GM12875 (cell line): ENCODE measurements around the gene VTN.

ENCODE experiments used
- H3K4me3 ChIP-seq: one replicate; pipeline ENCODE4 v1.5.1; 2011; ENCODE audit warnings: low read depth, low read length, control low read depth
- TF ChIP-seq, protein P1 (sequence below): IDR thresholded peaks from 2 replicates; pipeline ENCODE4 v1.5.1; 2011; ENCODE audit warnings: low read depth, mild to moderate bottlenecking, control low read depth, inconsistent platforms, low read length, moderate library complexity, borderline replicate concordance; ENCODE audit not compliant: insufficient read depth

The VTN gene

GRCh38 chr17:28330671-28331070, 39.4 kb downstream of the VTN start:
- TF ChIP-seq, protein P1, sequence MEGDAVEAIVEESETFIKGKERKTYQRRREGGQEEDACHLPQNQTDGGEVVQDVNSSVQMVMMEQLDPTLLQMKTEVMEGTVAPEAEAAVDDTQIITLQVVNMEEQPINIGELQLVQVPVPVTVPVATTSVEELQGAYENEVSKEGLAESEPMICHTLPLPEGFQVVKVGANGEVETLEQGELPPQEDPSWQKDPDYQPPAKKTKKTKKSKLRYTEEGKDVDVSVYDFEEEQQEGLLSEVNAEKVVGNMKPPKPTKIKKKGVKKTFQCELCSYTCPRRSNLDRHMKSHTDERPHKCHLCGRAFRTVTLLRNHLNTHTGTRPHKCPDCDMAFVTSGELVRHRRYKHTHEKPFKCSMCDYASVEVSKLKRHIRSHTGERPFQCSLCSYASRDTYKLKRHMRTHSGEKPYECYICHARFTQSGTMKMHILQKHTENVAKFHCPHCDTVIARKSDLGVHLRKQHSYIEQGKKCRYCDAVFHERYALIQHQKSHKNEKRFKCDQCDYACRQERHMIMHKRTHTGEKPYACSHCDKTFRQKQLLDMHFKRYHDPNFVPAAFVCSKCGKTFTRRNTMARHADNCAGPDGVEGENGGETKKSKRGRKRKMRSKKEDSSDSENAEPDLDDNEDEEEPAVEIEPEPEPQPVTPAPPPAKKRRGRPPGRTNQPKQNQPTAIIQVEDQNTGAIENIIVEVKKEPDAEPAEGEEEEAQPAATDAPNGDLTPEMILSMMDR, result no peak
- no peak overlapping the region for H3K4me3 ChIP-seq

DNA sequence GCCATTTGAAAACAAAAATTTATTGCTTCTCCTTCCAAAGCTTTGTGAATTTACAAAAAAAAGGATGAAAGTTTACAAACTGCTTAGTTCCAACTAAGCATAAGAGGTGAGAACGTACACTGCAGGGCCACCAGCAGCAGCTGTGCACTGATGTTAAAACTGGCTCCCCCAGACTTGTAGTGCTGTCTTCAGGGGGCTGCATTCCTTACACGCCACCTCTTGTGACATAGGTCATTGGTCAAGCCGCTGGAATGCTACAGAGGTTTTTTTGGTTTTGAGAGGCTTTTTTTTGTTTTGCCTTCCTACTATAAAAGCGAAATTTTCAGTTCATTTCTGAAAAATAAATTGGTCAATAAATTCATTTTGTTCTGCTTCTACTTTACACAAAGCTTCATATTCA, 41.8 kb downstream of the VTN start:
- H3K4me3 ChIP-seq, result no peak overlapping the region
- TF ChIP-seq, protein P1, result no peak

DNA sequence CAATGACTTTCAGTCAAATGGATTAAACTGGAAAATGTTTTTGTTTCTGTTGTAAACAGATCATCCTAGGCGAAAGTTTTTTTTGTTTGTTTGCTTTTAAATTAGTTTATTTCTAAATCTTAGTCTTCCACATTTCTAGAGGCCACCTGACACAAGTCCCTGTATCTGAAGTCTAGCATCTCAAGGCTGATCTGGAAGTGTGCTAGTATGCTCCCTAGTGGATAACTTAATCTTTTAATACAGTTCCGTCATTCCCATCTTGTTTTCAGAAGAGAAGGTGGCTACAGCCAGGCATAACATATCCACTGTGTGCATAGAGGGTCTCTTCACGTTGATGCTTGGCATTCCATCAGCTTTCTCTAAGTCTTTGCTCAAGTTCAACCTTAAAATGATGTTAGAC, 42.4 kb downstream of the VTN start:
- TF ChIP-seq, protein P1, result no peak
- no peak overlapping the region for H3K4me3 ChIP-seq

- TF ChIP-seq, protein P1, result no peak
Observed at GRCh38 chr17:28327031-28327607, 43.0 kb downstream of the VTN start.

DNA sequence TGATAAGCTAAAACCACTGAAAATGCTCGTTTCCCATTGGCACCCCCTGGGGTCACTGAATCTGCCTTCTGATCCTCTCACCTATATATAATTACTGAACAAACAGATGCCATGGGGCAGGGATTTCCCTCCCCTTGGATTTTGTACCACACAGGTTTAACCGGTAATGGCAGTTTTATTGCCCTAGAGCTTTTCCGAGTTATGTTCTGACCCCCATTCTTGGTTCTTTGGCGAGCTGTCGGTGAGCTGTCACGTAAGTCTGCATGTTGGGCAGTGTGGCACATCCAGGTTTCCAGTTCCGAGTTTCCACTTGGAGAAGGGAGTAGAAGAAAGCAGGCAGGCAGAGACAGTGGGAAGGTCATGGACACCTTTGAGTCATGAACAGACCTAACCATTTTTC, 44.0 kb downstream of the VTN start:
- TF ChIP-seq, protein P1, result no peak
- H3K4me3 ChIP-seq, result no peak overlapping the region

More at GRCh38 chr17:28327031-28327607, 43.0 kb downstream of the VTN start:
- no peak overlapping the region for H3K4me3 ChIP-seq

- TF ChIP-seq, protein P1, result no peak
- no peak overlapping the region for H3K4me3 ChIP-seq
Observed at GRCh38 chr17:28325211-28325610, 44.9 kb downstream of the VTN start.

- TF ChIP-seq, protein P1, result no peak
- no peak overlapping the region for H3K4me3 ChIP-seq
Observed at GRCh38 chr17:28324781-28325180, 45.3 kb downstream of the VTN start.
